Ectodermal cell (in vitro differentiated cells): Measurements from ENCODE around the gene SLC29A4.

Experiments used
- H3K27ac ChIP-seq: 2 replicates; pipeline ENCODE4 v1.7.0; 2013; ENCODE audit warnings: mild to moderate bottlenecking, low read depth, low read length; ENCODE audit not compliant: insufficient read depth, poor library complexity, severe bottlenecking
- H3K27me3 ChIP-seq: 2 replicates; pipeline ENCODE4 v1.7.0; 2013; ENCODE audit warnings: mild to moderate bottlenecking, low read length; ENCODE audit not compliant: insufficient read depth, control insufficient read depth, poor library complexity, severe bottlenecking
- H3K36me3 ChIP-seq: one replicate; pipeline ENCODE4 v1.7.0; 2013; ENCODE audit warnings: low read length; ENCODE audit not compliant: control insufficient read depth, insufficient read depth
- H3K4me1 ChIP-seq: one replicate; pipeline ENCODE4 v1.7.0; 2013; ENCODE audit warnings: low read length; ENCODE audit not compliant: control insufficient read depth, insufficient read depth
- H3K4me3 ChIP-seq: 2 replicates; pipeline ENCODE4 v1.7.0; 2013; ENCODE audit warnings: low read depth, low read length, control low read depth; ENCODE audit not compliant: insufficient read depth
- H3K9me3 ChIP-seq: 2 replicates; pipeline ENCODE4 v1.7.0; 2013; ENCODE audit warnings: mild to moderate bottlenecking, low read length, moderate library complexity; ENCODE audit not compliant: control insufficient read depth
- WGBS, 2 experiments: methylation state at CpG; one replicate each; pipeline ENCODE4 v1.1.7; 2013; ENCODE audit warnings: missing lambda C conversion rate in 2 of 2; 5-methylcytosine and 5-hydroxymethylcytosine counted together

SLC29A4 gene

DNA sequence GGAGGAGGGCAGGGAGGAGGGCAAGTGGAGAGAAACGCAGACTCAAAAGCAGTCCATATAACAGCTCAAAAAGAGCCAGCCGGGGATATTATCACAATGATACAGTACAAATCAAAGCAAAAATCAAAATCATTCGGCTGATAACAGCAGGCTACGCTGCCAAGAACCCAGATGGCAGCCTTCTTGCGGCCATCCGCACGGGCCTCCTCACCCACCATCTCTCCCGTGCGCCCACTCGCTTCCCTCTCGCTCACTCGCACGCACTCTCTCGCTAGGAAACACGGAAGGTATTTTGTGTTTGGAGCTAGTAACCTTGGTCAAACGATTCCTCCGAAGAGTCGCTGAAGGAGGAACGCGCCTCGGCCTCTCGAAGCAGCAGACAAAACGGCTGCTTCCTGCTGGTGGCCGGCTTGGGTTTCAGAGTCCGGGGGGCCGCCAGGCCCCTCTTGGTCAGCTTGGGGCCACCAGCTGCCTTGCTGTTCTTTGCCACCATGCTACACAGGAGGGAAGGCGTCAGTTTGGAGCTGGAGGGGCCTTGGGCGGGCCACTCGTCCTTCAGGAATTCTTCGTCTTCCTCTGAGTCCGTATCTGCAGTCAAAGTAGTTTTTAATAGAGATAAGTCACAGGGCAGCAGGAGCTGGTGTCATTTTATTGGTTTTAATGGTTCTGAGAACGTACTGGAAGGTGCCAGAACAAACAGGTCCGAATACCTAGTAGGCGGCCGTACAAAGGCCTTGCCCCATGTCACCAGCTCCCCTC, 68.9 kb downstream of the SLC29A4 start:
- Histone ChIP-seq H3K27ac (no peak overlapping the region), H3K36me3 (peaks cover 5% of the 10 kb centered on the region), H3K4me3 (no peak overlapping the region), H3K4me1 (peaks cover 17% of the 10 kb centered on the region), H3K27me3 (peaks cover 3% of the 10 kb centered on the region), H3K9me3 (no peaks in the 10 kb centered on the region)
- 79 to 80% methylated on average over 35 of the region's 35 CpGs for WGBS, 2 experiments

DNA sequence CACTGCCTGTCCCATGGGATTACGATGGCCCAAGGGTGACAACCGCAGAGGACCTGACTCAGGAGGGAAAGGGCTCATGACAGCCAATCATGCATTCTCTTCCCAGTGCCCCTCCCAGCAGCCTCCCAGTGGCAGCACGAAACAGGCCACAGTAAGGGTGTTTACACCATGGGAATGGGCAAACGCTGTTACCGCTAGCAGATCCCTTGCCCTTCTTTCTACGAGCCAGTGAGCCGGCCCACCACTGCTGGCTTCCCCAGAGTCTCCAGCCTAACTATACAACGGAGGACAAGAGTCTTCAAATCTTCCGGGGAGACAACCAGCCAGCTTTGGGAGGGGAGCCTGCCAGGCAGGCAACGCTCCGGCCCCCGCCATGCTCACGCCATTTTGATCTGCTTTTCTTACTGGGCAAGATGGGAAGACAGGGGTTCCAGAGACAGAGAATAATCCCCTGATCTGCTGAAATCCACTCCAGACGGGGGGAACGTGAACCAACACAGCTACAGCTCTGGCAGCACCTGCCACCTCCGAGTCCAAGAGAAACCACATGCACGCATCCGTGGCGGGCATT, 69.8 kb downstream of the SLC29A4 start:
- Histone ChIP-seq H3K27ac (no peak overlapping the region), H3K36me3 (peaks cover 5% of the 10 kb centered on the region), H3K4me1 (peaks cover 17% of the 10 kb centered on the region), H3K9me3 (no peaks in the 10 kb centered on the region), H3K27me3 (peaks cover 3% of the 10 kb centered on the region), H3K4me3 (no peak overlapping the region)
- 94 to 96% methylated on average over 19 of the region's 19 CpGs for WGBS, 2 experiments

DNA sequence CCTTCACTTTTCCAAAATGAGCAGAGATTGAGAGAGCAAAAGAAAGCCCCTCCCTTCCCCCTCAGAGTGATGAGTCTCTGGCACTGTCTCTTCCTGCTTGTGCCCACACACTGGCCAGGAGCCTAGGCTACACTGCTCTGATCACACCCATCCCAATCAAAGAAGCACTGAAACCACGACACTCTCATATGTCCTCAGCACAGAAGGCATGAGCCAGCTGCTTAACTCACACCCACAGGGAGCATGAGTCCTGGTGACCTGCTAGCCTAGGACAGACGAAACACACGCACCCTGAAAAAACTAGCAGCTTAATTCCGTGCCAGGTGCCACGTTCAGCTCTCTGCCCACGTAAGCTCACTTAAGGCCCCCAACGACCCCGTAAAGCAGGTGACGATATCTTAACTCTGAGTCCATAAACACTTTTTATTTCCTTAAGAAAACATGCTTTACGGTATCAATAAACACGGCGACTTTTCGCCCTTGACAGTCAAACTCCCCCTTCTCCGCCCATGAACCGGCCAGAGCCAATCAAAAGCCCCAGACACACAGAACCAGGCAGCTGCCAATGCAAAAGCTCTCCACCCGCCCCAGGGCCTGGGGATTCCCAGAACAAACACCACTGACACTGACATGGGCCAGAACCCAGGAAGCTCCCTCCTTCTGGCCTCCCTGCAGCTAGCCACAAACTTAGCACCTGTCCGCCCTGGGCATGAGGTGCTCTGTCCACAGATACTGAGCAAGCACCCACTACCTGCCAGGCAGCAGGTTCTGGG, 71.9 kb downstream of the SLC29A4 start:
- peaks cover 3% of the 10 kb centered on the region for H3K27me3 ChIP-seq
- H3K27ac ChIP-seq, result no peak overlapping the region
- H3K36me3 ChIP-seq, result peaks cover 18% of the 10 kb centered on the region
- peaks cover 14% of the 10 kb centered on the region for H3K4me1 ChIP-seq
- no peak overlapping the region for H3K4me3 ChIP-seq
- no peaks in the 10 kb centered on the region for H3K9me3 ChIP-seq
- WGBS, 2 experiments, result 81 to 82% methylated on average over 17 of the region's 17 CpGs
